ENCODE data around the gene RABEP1.

The RABEP1 gene

DNA sequence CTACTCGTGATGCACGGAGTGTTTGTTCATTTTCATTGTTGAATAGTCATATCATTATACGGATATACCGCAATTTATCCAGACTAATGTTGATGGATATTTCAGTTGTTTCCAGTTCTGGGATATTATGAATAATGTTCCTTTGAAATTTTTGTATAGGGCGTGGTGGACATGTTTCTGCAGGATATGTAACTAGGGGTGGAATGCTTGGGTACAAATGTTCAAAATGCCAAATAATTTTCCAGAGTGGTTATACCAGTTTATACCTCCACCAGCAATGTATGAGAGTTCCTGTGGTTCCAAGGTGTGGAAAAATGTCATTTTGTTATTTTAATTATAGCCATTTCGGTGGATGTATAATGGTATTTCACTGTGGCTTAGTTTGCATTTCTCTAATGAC lies 83.7 kb downstream of the RABEP1 start:
- DNase-seq = no peak

DNA sequence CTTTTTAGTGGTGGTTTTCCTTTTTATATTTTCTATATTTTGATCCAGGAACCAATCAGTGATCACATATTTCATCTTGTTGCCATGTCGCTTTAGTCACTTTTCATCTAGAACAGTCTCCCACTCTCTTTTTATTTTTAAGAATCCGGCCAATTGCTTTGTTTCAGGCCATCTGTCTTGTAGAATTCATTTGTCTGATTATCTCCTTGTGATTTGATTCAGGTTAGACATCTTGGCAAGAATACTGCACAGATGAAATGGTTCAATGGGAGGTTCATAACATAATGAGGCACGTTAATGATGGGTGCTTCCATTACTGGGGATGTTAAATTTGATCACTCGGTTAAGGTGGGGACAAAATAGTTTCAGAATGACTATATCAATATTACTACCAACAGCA lies 88.3 kb downstream of the RABEP1 start:
- DNase-seq = no peak

DNA sequence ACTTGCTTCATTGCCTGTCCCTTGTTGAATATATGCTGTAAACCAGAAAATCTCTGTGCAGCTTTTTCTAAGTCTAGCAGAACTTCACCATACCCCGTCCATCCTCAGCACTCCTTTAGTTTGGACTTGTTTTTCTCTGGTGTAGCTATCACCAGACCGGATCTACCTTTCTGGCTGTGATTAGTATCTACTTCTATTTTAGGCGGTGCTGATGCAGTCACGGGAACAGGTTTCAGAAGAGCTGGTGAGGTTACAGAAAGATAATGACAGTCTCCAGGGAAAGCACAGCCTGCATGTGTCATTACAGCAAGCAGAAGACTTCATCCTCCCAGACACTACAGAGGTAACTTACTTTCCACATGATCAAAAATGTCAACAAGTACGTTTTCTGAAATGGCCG lies 91.0 kb downstream of the RABEP1 start:
- no peak for DNase-seq

DNA sequence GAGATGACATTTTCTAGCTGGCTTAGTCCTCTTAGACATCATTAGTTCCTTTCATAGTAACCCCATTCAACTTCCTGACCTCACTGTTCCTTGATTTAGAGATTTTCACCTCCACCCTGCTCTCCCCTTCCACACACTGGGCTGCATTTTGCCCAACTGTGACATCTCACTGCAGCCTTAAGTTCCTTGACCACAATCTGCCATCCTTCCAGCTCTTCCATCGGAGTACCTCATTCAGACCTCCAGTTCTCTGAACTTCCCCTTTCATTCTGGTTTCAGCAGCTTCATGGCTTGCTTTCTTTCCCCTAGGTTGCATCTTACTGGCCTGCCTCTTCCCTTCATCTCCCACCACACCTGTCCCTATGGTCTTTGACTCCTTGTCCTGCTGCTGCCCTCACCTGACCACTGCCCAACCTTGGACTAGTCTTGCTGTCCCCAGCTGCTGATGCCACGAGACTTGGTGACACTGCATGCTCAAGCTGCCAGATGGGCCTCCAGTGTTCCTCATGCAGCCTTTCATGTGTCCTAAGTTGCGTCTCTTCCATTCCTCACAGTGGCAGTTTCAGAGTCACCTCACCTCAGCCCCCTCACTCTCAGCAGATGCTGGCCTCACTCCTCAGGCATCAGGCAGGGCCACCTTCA lies 96.6 kb downstream of the RABEP1 start:
- no peak for DNase-seq

DNA sequence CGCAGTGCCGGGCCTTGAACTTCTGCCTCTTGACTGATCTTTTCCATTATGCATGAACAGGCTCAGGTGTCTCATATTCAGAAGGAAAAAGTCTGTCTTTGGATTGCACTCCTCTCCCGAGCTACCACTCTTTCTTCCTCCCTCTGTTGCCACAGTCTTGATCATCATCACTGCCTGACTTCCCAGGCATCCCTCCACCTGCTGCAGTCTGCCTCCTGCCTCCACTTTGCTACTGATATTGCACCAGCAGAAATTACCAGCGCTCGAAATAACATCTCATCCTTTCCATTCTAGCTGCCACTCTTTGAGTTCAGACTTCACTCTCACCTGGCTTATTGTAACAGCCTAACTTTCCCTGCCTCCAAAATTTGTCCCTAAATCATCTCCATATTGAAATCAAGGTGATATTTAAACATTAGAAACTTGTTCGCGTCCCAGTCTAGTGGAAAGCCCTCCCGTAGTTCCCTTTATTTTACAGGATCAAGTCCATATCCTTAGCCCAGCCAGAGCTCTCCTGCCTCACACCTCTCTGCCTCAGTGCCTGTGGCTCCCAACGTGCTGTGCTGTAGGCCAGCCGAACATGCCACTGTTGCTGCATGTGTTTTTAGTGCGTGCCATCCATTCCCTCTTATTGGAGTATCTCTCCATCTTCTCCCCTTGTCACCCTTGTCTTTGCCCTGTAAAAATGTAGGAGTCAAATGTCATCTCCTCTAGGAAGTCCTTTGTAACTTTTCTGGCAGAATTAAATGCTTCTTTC lies 97.4 kb downstream of the RABEP1 start:
- DNase-seq = no peak

DNA sequence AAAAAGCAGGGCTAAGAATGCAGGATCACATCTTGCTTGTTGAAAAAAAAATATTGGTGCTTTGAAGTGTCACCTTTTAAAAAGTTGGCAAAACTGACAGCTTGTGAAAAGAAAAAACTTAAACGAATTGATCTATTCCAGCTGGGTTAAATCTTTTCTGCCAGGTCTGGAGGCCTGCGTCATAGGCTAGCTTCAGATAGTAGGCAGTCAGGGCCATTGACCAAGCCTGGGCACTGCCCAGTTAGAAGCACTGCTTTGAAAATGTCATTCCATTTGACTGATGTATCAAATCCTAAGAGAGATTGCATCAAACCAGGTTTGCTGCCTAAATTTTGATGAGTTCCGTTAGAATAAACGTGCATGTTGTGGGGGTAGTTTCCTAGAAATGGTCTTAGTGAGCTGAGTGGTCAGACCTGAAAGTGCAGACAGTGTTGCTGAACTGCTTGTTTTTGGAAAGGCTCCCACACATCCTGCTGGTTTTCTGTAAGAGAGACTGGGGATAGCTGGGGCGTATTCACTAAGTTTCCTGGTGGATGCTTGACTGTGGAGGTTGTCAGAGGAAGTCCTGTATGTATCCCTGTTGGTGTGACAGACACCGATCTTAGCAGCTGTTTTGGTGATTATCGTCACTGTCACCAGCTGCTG lies 98.5 kb downstream of the RABEP1 start:
- no peak for DNase-seq

DNA sequence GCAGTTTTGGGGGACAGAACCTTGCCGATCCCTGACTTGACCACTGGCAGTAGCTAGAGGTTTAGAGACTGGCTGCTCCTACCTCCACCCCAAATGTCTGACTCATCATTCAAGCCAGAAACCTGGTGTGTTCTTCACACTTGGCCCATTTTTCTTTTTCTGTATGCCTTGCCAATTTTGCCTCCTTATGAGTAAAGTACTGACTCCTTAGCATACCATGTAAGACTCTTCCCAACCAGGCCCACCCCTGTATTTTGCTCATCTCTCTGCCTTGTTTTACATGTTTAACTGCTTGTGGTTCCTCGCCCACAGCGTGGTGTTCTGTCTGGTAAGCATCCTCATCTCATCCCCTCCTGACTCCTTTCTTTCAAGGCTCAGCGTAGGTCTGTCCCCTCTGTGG lies 99.5 kb downstream of the RABEP1 start:
- DNase-seq = no peak

DNA sequence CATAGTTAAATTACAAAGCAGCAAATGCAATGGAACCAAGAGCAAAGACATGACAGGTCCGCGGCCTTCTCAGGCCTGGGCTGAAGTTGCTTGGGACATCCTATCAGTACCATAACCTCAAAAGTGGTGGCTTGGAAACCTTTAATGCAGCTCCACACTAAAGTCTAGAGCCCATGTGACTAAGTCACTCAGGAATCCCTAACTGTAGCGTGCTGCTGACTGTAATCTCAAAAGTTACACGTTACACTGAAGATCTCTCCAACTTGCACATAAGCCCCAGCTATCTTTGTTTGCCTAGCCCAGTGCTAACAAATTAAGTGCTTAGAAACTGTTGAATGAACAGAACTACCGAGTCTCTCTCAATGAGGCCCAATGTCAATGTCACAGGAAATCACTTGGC lies 109.6 kb downstream of the RABEP1 start:
- no peak for DNase-seq

DNA sequence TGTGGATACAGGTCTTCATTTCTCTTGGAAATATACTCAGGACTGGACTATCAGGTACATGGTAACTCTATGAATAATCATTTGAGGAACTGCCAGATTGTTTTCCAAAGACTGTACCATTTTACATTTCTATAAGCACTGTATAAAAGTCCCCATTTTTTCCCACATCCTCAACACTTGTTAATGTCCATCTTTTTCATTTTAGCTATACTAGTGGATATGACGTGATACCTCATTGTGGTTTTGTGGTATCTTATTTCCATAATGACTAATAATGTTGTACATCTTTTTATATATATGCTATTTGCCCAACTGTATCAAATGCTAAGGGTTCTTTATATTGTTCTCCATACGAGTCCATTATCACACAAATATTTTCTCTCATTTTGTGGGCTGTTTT lies 114.5 kb downstream of the RABEP1 start:
- no peak for DNase-seq

DNA sequence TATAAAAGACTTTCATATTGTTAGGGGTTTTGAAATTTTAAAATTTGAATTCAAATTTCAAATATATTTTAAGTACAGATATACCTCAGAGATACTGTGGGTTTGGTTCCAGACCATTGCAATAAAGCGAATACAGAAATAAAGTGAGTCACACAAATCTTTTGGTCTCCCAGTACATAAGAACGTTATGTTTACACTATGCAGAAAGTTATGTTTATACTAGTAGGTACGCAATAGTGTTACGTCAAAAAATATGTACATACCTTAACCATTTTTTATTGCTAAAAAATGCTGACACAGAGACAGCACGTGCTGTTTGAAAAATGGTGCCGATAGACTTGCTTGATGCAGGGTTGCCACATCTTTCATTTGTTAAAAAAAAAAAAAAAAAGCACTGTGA lies 117.7 kb downstream of the RABEP1 start:
- no peak for DNase-seq

DNA sequence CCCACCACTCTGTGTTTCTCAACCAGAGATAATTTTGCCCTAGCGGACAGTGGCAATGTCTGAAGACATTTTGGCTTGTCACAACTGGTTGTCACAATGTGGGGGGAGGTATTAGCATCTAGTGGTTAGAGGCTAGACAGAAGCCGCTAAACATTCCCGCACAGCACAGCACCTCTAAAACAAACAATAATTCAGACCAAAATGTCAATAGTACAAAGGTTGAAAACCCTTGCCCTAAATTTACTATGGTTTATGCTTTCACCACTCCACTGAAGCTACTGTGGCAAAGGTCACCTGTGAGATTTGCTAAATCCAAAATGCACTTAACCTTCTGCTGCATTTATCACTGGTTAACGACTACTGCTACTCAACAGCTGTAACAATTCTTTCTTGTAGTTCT lies 123.3 kb downstream of the RABEP1 start:
- no peak for DNase-seq

DNA sequence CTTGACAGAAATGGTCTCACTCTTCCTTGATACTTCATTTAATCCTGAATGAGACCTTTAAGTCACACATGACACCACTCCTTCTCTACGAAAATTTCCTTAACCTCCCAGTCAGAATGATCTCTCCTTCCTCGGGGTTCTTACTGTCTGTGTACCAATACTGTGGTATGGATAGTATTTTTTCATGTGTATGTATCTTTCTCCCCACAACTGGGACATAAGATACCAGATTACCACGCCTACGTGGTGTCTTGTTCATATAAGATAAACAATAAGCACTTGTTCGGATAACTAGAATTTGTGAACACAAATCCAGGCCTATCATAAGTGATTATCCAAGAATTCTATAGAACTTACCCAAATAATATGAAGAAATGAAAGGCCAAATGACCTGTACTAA lies 126.1 kb downstream of the RABEP1 start:
- DNase-seq = no peak

DNA sequence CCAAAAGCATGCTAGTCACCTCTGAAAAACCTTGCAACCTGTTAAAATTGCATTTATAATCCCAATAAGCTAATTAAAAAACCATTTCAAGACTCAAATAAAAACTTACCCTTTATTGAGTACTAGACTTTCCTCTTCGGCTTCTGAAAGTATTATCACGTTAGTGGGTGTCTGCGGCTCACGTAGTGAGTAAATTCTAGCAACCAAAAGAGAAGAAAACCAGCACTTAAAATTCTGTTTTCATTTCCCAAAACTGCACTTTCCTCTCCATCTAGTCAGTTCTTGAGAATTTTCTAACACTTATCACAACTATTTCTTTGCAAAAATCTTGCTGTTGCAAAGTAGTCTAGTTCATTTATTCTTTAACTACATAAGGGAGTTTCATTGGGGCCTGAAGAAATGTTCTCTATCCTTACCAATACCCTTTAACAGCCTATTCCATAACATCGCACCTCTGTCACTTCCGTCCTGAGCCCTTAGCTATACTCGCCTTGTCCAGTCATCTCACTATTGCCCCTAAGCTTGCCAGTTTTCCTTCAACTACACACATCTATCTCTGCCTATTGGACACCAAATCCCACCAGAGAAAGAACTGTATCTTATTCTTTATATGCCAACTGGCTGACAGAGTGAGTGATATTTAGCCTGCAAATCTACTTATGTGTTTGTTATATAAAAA lies 128.6 kb downstream of the RABEP1 start:
- no peak for DNase-seq

DNA sequence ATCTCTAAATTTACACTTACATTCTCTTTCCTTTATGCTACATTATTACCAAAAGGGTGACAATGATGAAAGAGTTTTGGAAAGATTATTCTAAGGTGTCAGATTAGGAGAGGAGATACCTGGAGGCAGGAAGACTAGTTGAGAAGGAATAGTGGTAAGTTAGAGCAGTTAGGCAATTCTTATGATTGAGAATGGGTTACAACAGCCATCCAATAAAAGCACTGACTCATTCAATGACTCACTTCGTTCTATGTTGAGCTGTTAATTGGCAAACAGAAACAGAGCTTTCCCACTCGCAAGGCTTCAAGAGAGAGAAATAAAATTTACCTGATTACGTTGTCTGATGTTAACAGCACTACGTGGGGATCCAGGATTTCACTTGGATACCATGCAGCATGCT lies 131.6 kb downstream of the RABEP1 start:
- DNase-seq = no peak

DNA sequence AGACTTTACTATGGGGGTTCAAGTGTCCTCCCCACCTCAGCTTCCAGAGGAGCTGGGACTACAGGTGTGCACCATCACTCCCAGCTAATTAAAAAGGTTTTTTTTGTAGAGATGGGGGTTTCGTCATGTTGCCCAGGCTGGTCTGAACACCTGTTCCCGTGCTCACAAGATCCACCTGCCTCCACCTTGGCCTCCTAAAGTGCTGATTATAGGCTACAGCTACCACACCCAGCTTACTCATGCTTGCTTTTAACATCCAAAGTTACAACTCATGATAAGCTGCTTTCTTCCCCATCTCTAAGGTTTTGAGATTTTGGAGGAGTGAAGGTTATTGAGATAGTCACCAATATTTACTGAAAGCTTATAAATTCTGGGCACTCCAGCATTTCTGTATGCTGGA lies 134.8 kb downstream of the RABEP1 start:
- no peak for DNase-seq

DNA sequence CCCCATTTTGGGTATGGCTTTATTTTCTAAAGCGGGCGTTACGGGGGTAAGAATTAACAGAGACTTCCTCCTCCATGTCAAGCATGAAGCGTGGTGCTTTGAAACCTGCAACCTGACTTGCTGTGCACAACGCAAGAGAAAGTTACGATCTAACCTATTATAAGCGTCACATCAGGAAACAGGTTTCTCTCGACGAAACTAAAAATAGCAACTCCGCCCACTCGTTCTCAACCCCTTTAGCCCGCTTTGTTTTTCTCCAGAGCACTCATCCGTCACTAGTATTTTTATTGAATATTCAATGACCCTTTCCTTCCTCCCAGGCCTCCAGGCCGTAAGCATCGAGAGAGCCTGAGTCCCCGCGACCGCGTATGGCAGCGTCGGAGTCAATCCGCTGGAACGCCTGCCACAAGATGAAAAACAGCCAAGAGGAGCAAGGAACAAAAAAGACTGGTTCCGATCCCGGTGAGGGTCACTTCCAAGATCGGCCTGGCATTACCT lies 136.8 kb downstream of the RABEP1 start:
- DNase-seq = peak; percentile 73

DNA sequence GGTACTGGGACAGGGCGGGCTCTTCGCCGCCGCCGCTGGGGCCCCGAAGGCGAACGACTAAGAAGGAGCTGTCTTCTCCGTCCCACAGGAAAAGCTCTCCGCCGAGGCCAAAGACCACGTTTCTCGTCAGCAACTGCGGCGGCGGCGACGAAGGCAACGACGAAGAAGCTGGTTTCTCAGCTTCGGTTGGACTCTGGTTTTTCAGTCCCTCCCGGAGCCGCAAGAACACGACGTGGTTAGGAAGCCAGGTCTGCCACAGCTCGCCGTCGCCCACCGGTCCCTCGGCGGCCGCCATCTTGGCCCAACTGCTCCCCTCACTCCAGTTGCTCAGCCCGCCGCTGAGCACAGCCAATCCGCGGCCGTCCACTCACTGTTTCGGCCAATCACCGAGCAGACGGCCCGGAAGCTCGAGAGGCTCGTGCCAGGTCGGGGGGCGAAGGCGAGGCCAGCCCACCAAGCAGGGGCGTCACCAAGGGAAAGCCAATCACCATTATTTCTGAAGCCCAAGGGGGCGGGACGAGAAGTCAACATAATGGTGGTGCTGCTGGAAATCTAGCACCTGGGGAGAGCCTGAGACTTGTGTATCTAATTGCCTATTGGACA lies 137.4 kb downstream of the RABEP1 start, which contains the start of gene NUP88:
Gene NUP88 (minus strand): TSS at position 307 of the 603 bp plus-strand sequence. CDS start 12 bp downstream, at position 295.
- DNase-seq = peak; percentile 98

DNA sequence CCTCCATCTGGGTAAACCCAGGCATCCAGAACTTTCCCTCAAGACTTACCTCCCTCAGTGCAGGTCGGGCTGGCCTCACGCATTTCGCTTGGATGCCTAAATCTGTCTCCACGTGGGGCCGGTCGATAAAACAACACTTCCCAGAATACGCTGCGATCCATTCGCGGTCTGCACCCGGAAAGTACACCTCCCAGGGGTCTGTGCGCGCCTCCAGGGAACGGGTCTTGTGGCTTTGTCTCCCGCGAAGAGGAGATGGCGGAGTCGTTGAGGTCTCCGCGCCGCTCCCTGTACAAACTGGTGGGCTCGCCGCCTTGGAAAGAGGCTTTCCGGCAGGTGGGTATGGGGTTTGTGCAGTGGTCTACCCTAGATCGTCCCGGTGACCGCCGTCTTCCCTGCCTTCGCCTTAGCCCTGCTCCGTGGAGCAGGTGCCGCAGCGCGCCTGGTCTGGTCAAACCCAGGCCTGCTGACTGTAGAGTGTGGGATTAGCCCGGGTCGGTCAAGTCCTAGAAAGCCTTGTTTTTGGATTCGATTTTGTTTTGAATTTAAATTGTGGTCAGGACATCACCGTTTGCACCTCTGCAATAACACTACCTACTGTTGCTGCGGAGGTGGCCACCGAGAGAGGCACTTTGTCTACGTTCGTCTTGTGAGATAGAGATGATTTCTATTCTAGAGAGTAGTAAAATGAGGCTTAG lies 138.0 kb downstream of the RABEP1 start, which contains the start of gene RPAIN:
Gene RPAIN (plus strand): TSS at position 224 of the 695 bp plus-strand sequence. CDS start 29 bp downstream, at position 253.
- DNase-seq = peak; percentile 91

DNA sequence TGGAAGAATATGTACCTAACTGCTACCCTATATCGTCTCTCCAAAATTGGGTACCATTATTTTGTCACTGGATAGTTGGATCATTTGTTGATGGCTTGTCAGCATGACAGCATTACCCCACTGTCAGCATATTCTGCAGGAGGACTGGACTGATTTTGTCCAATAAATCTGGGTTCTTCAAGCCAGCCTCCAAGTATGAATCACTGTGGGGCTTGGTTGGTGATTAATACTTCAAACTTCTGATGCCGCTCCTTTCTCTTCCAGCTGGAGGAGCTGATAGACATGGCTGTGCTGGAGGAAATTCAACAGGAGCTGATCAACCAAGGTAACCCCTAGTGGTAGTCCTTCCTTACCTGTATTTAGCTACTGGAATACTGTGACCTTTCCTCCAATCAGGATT lies 140.4 kb downstream of the RABEP1 start:
- DNase-seq = no peak

DNA sequence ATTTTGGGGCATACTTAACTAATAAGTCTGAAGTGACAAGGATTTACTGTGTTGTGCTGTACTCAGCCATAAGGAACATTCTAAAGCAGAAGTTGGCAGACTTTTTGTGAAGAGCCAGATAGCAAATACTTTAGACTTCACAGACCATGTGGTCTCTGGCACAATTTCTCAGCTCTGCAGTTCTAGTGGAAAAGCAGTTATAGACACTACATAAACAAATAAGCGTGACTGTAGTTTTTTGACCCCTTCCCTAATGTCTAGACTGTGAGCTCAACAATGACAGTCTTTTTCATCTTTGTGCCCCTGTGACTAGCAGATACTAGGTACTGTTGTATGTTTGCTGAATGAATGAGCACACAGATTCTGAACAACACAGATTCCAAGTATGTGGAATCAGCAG lies 142.8 kb downstream of the RABEP1 start:
- no peak for DNase-seq

DNA sequence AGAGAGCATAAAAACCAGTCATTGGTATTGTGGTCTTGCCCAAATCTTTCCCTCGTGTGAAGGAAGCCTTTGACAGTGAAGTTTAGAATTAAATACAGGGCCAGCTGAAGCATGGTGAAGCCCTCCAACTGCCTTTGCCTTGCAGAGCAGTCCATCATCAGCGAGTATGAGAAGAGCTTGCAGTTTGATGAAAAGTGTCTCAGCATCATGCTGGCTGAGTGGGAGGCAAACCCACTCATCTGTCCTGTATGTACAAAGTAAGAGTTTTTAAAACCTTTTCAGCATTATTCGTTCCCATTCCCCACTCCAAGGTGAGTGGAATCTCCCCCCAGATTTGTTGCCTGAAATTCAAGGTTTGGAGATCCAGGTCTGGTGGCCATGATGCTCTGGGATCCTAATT lies 143.7 kb downstream of the RABEP1 start:
- no peak for DNase-seq

DNA sequence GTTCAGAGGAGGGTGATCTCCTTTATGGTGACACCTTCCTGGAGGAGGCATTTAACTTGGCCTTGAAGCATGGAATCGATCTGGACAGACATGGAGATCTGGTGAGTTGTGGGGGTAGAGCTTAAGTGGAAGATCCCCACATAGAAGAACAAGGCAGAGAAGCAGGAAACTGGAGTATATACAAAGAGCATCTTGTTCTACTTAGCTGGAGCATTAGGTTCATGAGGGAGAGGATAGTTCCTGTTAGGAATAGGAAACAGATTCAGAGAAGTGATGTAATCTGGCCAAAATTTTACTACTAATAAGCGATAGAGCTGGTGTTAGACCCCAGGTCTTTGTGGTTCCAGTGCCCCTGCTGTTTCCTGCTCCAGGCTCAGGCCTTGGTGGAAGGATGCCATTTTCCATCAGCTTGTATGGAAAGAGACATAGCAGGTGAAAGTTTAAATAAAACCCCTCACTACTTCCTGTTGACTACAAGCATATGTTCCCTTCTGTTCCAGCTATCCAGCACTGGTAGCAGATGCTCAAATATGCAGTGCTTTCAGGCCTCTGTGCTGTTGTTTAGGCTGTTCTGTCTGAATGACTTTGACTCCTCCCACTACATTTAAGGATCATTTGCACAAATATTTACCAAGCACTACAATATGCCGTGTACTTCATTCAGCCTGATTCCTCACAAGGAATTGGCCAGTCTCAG lies 147.3 kb downstream of the RABEP1 start:
- no peak for DNase-seq

All from activated CD4-positive, alpha-beta T cell treated with anti-CD3 and anti-CD28 coated beads for 48 hours (primary cell).